Nephron (organoid): Measurements from ENCODE around the gene RNF212B.
A peak's percentile ranks its signal among the peaks of the same experiment; 100 is the strongest.

Source experiments
- H3K27ac Mint-ChIP-seq, 3 experiments: 2 replicates each; pipeline ENCODE4 v1.8.0; 2020; ENCODE audit warnings: mixed read lengths in 3 of 3, mild to moderate bottlenecking in 2 of 3, moderate library complexity in 1 of 3
- H3K27me3 Mint-ChIP-seq: 2 replicates; pipeline ENCODE4 v1.8.0; 2021; ENCODE audit warnings: low read depth, mild to moderate bottlenecking, moderate library complexity, mixed read lengths
- H3K36me3 Mint-ChIP-seq: 2 replicates; pipeline ENCODE4 v1.8.0; 2020; ENCODE audit warnings: low read depth, mixed read lengths
- H3K4me1 Mint-ChIP-seq: 2 replicates; pipeline ENCODE4 v1.8.0; 2020; ENCODE audit warnings: mixed read lengths
- H3K4me3 Mint-ChIP-seq, 3 experiments: 2 replicates each; pipeline ENCODE4 v1.8.0; 2020; ENCODE audit warnings: mild to moderate bottlenecking in 3 of 3, mixed read lengths in 3 of 3, moderate library complexity in 2 of 3
- H3K9me3 Mint-ChIP-seq: 2 replicates; pipeline ENCODE4 v1.8.0; 2020; ENCODE audit warnings: mixed read lengths
- CTCF ChIP-seq, 3 experiments: fragments of 200-600 bp; sonication (generic); IDR thresholded peaks; one replicate each; pipeline ENCODE4 v1.5.0; 2021; ENCODE audit warnings: antibody characterized with exemption in 3 of 3; ENCODE audit not compliant: unreplicated experiment in 3 of 3

Gene RNF212B

GRCh38 chr14:23302290-23303225 is 64.8 kb downstream of the RNF212B start, which contains the start of gene PPP1R3E:
Gene PPP1R3E (minus strand): TSS chr14:23302859. CDS start chr14:23302576, 283 bp downstream.
- Mint-ChIP-seq H3K36me3 (peaks cover 3% of the 10 kb centered on the region), H3K9me3 (no peaks in the 10 kb centered on the region), H3K27me3 (no peaks in the 10 kb centered on the region), H3K27ac (peak within 1 kb of the TSS; percentile 98 to 100 (median 100)), H3K4me1 (peaks cover 35% of the 10 kb centered on the region), H3K4me3 (peak within 1 kb of the TSS; percentile 98 to 99 (median 98))
- TF ChIP-seq CTCF (IDR thresholded peaks at IDR 0.05; ENCODE audit: unreplicated experiment in 3 of 3) = no peak

GRCh38 chr14:23306412-23307145 is 68.8 kb downstream of the RNF212B start, which contains the start of gene BCL2L2:
Gene BCL2L2 (plus strand): TSS chr14:23306833. CDS start chr14:23307768, 935 bp downstream.
- Mint-ChIP-seq H3K9me3 (no peaks in the 10 kb centered on the region), H3K27ac (peak within 1 kb of the TSS; percentile 92 to 97 (median 95)), H3K4me1 (peaks cover 42% of the 10 kb centered on the region), H3K36me3 (peaks cover 21% of the 10 kb centered on the region), H3K27me3 (peaks cover 5% of the 10 kb centered on the region), H3K4me3 (peak within 1 kb of the TSS; percentile 93 to 98 (median 95))
- no peak for TF ChIP-seq CTCF (IDR thresholded peaks at IDR 0.05; ENCODE audit: unreplicated experiment in 3 of 3)

GRCh38 chr14:23307146-23307530 is 69.4 kb downstream of the RNF212B start:
- Mint-ChIP-seq H3K27ac (peak overlapping the region; percentile 92 to 97 (median 95)), H3K4me1 (peaks cover 42% of the 10 kb centered on the region), H3K27me3 (peaks cover 5% of the 10 kb centered on the region), H3K9me3 (no peaks in the 10 kb centered on the region), H3K4me3 (peak overlapping the region; percentile 93 to 98 (median 95)), H3K36me3 (peaks cover 25% of the 10 kb centered on the region)
- no peak for TF ChIP-seq CTCF (IDR thresholded peaks at IDR 0.05; ENCODE audit: unreplicated experiment in 3 of 3)

DNA sequence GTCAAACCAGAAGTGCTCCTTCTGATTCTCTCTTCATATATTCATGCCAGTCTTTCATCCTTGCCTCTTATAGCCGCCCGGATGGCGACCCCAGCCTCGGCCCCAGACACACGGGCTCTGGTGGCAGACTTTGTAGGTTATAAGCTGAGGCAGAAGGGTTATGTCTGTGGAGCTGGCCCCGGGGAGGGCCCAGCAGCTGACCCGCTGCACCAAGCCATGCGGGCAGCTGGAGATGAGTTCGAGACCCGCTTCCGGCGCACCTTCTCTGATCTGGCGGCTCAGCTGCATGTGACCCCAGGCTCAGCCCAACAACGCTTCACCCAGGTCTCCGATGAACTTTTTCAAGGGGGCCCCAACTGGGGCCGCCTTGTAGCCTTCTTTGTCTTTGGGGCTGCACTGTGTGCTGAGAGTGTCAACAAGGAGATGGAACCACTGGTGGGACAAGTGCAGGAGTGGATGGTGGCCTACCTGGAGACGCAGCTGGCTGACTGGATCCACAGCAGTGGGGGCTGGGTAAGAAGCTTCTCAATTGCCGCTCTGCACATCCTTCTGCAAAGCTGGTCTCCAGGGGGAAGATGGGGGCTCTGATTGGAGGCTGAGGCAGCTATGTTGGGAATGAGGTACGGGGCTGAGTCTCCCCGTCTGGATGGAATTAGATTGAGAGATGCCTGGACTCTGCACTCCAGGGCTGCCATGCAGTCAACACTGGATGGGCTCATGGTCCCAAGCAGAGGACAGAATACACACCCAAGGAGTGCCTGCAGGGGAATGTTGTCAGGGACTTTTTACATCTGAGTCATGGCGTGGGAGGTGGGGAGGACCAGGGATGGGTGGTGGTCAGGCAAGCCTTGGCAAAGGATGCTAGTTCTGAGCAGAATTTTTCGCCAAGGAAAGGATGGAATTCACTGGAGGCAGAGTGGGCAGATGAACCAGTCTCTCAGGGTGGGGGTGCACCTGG is 70.2 kb downstream of the RNF212B start:
- TF ChIP-seq CTCF (IDR thresholded peaks at IDR 0.05; ENCODE audit: unreplicated experiment in 3 of 3) = no peak
- peaks cover 34% of the 10 kb centered on the region for H3K36me3 Mint-ChIP-seq
- H3K4me1 Mint-ChIP-seq = peaks cover 42% of the 10 kb centered on the region
- H3K4me3 Mint-ChIP-seq = peak overlapping the region; percentile 93 to 98 (median 95)
- peak overlapping the region; percentile 92 to 97 (median 95) for H3K27ac Mint-ChIP-seq
- H3K27me3 Mint-ChIP-seq = peaks cover 5% of the 10 kb centered on the region
- H3K9me3 Mint-ChIP-seq = no peaks in the 10 kb centered on the region

GRCh38 chr14:23308721-23309445 is 71.1 kb downstream of the RNF212B start:
- H3K36me3 Mint-ChIP-seq = peaks cover 35% of the 10 kb centered on the region
- peaks cover 5% of the 10 kb centered on the region for H3K27me3 Mint-ChIP-seq
- no peaks in the 10 kb centered on the region for H3K9me3 Mint-ChIP-seq
- H3K4me1 Mint-ChIP-seq = peaks cover 42% of the 10 kb centered on the region
- peak overlapping the region in 1 of 3 experiments; percentile 65 for H3K27ac Mint-ChIP-seq
- TF ChIP-seq CTCF (IDR thresholded peaks at IDR 0.05; ENCODE audit: unreplicated experiment in 3 of 3) = no peak
- peak overlapping the region; percentile 93 to 98 (median 95) for H3K4me3 Mint-ChIP-seq
